Endothelial cell of umbilical vein (primary cell): ENCODE results near the gene PNKP. TPM values are rescaled to one million over a fixed set of nuclear protein-coding genes. Genes with fewer than 3 reads are reported as not detected.

Experiments
- BruUV-seq: library from RNA; stranded (reverse); fragments of 400-500 nt; replicated peaks from 2 replicates; lab custom pipeline; 2021; lab: Mats Ljungman, UMichigan
- CTCF ChIA-PET: fragments of 300-600, 350-600 bp; sonication (Branson Sonifier 250); formaldehyde crosslinking; loops from one replicate; lab custom pipeline; 2021; ENCODE audit warnings: antibody characterized with exemption, inconsistent platforms; lab: Charles Lee
- POLR2A ChIA-PET: fragments of 300-600, 350-600 bp; sonication (Branson Sonifier 250); formaldehyde crosslinking; loops from one replicate; lab custom pipeline; 2021; ENCODE audit warnings: antibody characterized with exemption, inconsistent platforms; lab: Charles Lee
- DNase-seq: peaks from one replicate; pipeline ENCODE4 v3.0.0-alpha.2; 2011; ENCODE audit warnings: low read depth, low spot score
- FAIRE-seq: peaks from 2 replicates; lab custom pipeline; 2011; peaks lifted over from hg19 to GRCh38; lab: Jason Lieb, UNC
- H2AFZ ChIP-seq: 2 replicates; pipeline ENCODE4 v1.6.0; 2012; ENCODE audit warnings: low read depth, low read length, control low read depth, inconsistent platforms
- H3K27ac ChIP-seq: 2 replicates; pipeline ENCODE4 v1.5.1; 2011; ENCODE audit warnings: low read depth, mild to moderate bottlenecking, control low read depth, low read length, moderate library complexity; ENCODE audit not compliant: insufficient read depth
- H3K27me3 ChIP-seq, 2 experiments: 2 replicates each; pipeline versions ENCODE4 v1.6.0 to v1.6.1; 2011; ENCODE audit warnings: low read length in 2 of 2, mixed read lengths in 1 of 2; ENCODE audit not compliant: control insufficient read depth in 2 of 2, insufficient read depth in 2 of 2
- H3K36me3 ChIP-seq, 2 experiments: 2 replicates in 1 of 2; 3 replicates in 1 of 2; pipeline ENCODE4 v1.5.1; 2011; ENCODE audit warnings: low read length in 2 of 2, mild to moderate bottlenecking in 1 of 2, moderate library complexity in 1 of 2; ENCODE audit not compliant: control insufficient read depth in 2 of 2, insufficient read depth in 2 of 2; ENCODE audit errors: extremely low read depth in 1 of 2
- H3K4me1 ChIP-seq: 3 replicates; pipeline ENCODE4 v1.5.1; 2011; ENCODE audit warnings: mild to moderate bottlenecking, low read length; ENCODE audit not compliant: control insufficient read depth, insufficient read depth; ENCODE audit errors: extremely low read depth
- H3K4me2 ChIP-seq: 2 replicates; pipeline ENCODE4 v1.6.1; 2011; ENCODE audit warnings: low read length, control low read depth, mixed read lengths; ENCODE audit not compliant: insufficient read depth
- H3K4me3 ChIP-seq, 3 experiments: fragments of 200-600 bp in 1 of 3; sonication (generic), shearing (Covaris generic) in 1 of 3; replicated peaks in 1 of 3; 2 replicates each; pipeline ENCODE4 v1.5.1; 2011 to 2016; ENCODE audit warnings: control low read depth in 3 of 3, low read length in 3 of 3, mild to moderate bottlenecking in 2 of 3, inconsistent platforms in 1 of 3, low read depth in 1 of 3, moderate library complexity in 1 of 3; ENCODE audit not compliant: insufficient read depth in 1 of 3
- H3K79me2 ChIP-seq: 2 replicates; pipeline ENCODE4 v1.6.0; 2012; ENCODE audit warnings: low read length, inconsistent platforms; ENCODE audit not compliant: control insufficient read depth, insufficient read depth
- H3K9ac ChIP-seq: replicated peaks from 2 replicates; pipeline ENCODE3; 2011; ENCODE audit warnings: low read length, control low read depth; ENCODE audit not compliant: insufficient read depth; ENCODE audit errors: extremely low read depth
- H3K9me1 ChIP-seq: replicated peaks from 3 replicates; pipeline ENCODE4 v1.6.0; 2011; ENCODE audit warnings: mild to moderate bottlenecking, low read length; ENCODE audit not compliant: control insufficient read depth, insufficient read depth; ENCODE audit errors: extremely low read depth
- H3K9me3 ChIP-seq: replicated peaks from 2 replicates; pipeline ENCODE4 v1.5.1; 2012; ENCODE audit warnings: low read length, inconsistent platforms; ENCODE audit not compliant: control insufficient read depth, insufficient read depth
- H4K20me1 ChIP-seq: replicated peaks from 2 replicates; pipeline ENCODE3; 2011; ENCODE audit warnings: mild to moderate bottlenecking, low read length; ENCODE audit not compliant: control insufficient read depth, insufficient read depth; ENCODE audit errors: extremely low read depth
- CTCF ChIP-seq, 2 donors: IDR thresholded peaks; 1 replicate in 1 of 2; 2 replicates in 1 of 2; pipeline ENCODE4 v1.5.1; 2011; ENCODE audit warnings: low read length in 2 of 2, mild to moderate bottlenecking in 2 of 2, moderate library complexity in 2 of 2, control low read depth in 1 of 2, inconsistent platforms in 1 of 2, low read depth in 1 of 2; ENCODE audit not compliant: insufficient read depth in 1 of 2; ENCODE audit errors: extremely low read depth in 1 of 2
- FOS ChIP-seq: IDR thresholded peaks from 2 replicates; pipeline ENCODE4 v1.6.1; 2011; ENCODE audit warnings: mild to moderate bottlenecking, low read length, moderate library complexity, borderline replicate concordance; ENCODE audit not compliant: insufficient read depth
- MAX ChIP-seq: IDR thresholded peaks from 2 replicates; pipeline ENCODE4 v1.6.1; 2011; ENCODE audit not compliant: insufficient read depth, insufficient read length
- MYC ChIP-seq: IDR thresholded peaks from one replicate; pipeline ENCODE4 v1.6.1; 2011; ENCODE audit warnings: mild to moderate bottlenecking, low read depth, low read length
- dilution Hi-C: fragments of 300-500 bp; cut with MboI; formaldehyde crosslinking; loops from one replicate; pipeline ENCODE4 v1.15.0; 2019; ENCODE audit warnings: low sequenced_read_pairs; ENCODE audit not compliant: extremely low pct_ligation_motif_present
- intact Hi-C: fragments of 100-400 bp; cut with micrococcal nuclease; formaldehyde crosslinking; loops from one replicate; pipeline ENCODE4 v1.10.0; 2022
- polyA plus RNA-seq, 4 experiments: library from polyadenylated mRNA; depleted of rRNA in 3 of 4; stranded (reverse) in 3 of 4; unstranded in 1 of 4; fragments of >200 nt; gene quantifications; 2 replicates each; pipeline versions ENCODE4 v1.2.1 to v1.2.3, GENCODE V29; 2011 to 2012; ENCODE audit warnings: missing spikeins in 1 of 4
- total RNA-seq: library from RNA; stranded (reverse); gene quantifications from 2 replicates; pipeline ENCODE4 v1.2.3, GENCODE V29; 2021

PNKP gene
- total and polyA plus RNA-seq, 2 donors (not counting 3 experiments of a cell fraction or from before 2014, with no cell fraction given), result 39.4 to 112 TPM

DNA sequence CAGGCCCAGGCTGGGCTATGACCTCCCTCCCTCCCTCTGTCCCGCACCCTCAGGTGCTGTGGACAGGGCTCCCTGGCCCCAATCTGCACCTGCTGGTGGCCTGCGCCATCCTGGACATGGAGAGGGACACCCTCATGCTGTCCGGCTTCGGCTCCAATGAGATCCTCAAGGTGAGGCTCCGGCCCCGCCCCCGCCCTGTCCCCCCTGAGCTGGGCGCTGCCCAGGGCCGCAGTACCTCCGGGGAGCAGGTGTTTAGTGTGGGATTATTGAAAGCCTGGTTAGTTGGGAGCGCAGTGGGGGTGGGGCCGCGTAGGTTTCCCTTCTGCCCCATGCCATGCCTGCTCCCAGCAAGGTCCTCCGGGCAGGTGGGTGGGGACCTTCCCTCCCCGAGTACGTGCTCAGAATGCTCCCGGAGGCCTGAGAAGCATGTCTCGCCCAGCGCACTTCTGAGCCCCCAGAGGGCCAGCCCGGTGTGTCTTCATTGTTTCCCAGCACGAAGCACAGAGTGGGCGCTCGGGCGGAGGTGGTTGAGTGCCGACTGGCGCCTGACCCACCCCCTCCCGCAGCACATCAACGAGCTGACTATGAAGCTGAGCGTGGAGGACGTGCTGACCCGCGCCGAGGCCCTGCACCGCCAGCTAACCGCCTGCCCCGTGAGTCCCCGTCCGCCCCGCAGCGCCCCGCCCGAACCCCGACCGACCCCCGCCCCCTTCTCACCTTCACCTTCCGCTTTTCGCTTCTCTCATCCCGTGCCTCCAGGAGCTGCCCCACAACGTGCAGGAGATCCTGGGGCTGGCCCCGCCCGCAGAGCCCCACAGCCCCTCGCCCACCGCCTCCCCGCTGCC, 20.5 kb upstream of the PNKP start:
- FAIRE-seq (no peak), DNase-seq (no peak)
- no TSS peak for BruUV-seq
- no peak overlapping the region for H3K4me3 ChIP-seq
- H3K4me2 ChIP-seq, result no peak overlapping the region
- H3K9me1 ChIP-seq, result no peaks in the 10 kb centered on the region
- ChIA-PET CTCF (no interaction called here), POLR2A (no interaction called here)
- H3K27me3 ChIP-seq, result no peaks in the 10 kb centered on the region
- no peak overlapping the region for H3K27ac ChIP-seq
- no peaks in the 10 kb centered on the region for H4K20me1 ChIP-seq
- H3K9ac ChIP-seq, result no peak overlapping the region
- H3K36me3 ChIP-seq, result peaks cover 15 to 18% of the 10 kb centered on the region in 2 experiments
- dilution Hi-C loops (no loop called here), intact Hi-C loops (no loop called here)
- H3K9me3 ChIP-seq, result no peaks in the 10 kb centered on the region
- TF ChIP-seq MAX (no peak), FOS (no peak), MYC (no peak), CTCF (IDR thresholded peaks at IDR 0.05; ENCODE audit: extremely low read depth in 1 of 2, insufficient read depth in 1 of 2, low read depth in 1 of 2, low read length in 2 of 2) (no peak)
- no peaks in the 10 kb centered on the region for H3K79me2 ChIP-seq
- peaks cover 3% of the 10 kb centered on the region for H3K4me1 ChIP-seq
- no peak overlapping the region for H2AFZ ChIP-seq
